ENCODE results near the gene USP34. TPM values are rescaled to one million over a fixed set of nuclear protein-coding genes. Genes with fewer than 3 reads are reported as not detected.

Gene USP34
- total and polyA plus RNA-seq, 3 experiments from 2014 or later: 24.1 to 74.1 (median 71.9) TPM

- Mint-ChIP-seq H3K36me3 (peaks cover 6 to 72% (median 27%) of the 10 kb centered on the region in 3 donors), H3K27ac (peak overlapping the region in 5 of 8 donors; percentile 24 to 70 (median 44)), H3K4me3 (no peak overlapping the region), H3K27me3 (no peaks in the 10 kb centered on the region), H3K4me1 (peaks cover 3 to 12% (median 6%) of the 10 kb centered on the region in 3 donors), H3K9me3 (no peaks in the 10 kb centered on the region)
- no peak overlapping the region for H3K27ac ChIP-seq (ENCODE audit: low read depth, low read length)
- DNase-seq: no peak
- ChIA-PET CTCF (interaction anchor here (0.7 kb wide), 1 partner anchor 52 kb away, joined by 3 read pairs; no protein-coding TSS in a partner anchor), POLR2A (no interaction called here)
- peaks cover 20% of the 10 kb centered on the region for H3K36me3 ChIP-seq (ENCODE audit: insufficient read depth, low read length)
- H3K27me3 ChIP-seq (ENCODE audit: insufficient read depth, low read length, poor library complexity, severe bottlenecking): no peaks in the 10 kb centered on the region
- H3K4me3 ChIP-seq (ENCODE audit: low read length): no peak overlapping the region
- H3K4me1 ChIP-seq (ENCODE audit: insufficient read depth, low read length): no peaks in the 10 kb centered on the region
- no peaks in the 10 kb centered on the region for H3K9me3 ChIP-seq (ENCODE audit: low read length)
These were observed 223.6 kb downstream of the USP34 start for GRCh38 chr2:61247204-61247812.

GRCh38 chr2:61244694-61245093 is 226.2 kb downstream of the USP34 start:
- peaks cover 16 to 72% (median 28%) of the 10 kb centered on the region in 3 donors for H3K36me3 Mint-ChIP-seq
- H3K4me3 ChIP-seq (ENCODE audit: low read length): no peak overlapping the region
- H3K4me1 Mint-ChIP-seq: peaks cover 6 to 19% (median 7%) of the 10 kb centered on the region in 3 donors
- H3K36me3 ChIP-seq (ENCODE audit: insufficient read depth, low read length): peaks cover 32% of the 10 kb centered on the region
- H3K27me3 Mint-ChIP-seq: no peaks in the 10 kb centered on the region
- ChIA-PET CTCF (no interaction called here), POLR2A (interaction anchor here (0.7 kb wide), 1 partner anchor 67 kb away, joined by 7 read pairs; no protein-coding TSS in a partner anchor)
- peak overlapping the region in 1 of 8 donors; percentile 47 for H3K27ac Mint-ChIP-seq
- H3K9me3 ChIP-seq (ENCODE audit: low read length): no peaks in the 10 kb centered on the region
- no peaks in the 10 kb centered on the region for H3K27me3 ChIP-seq (ENCODE audit: insufficient read depth, low read length, poor library complexity, severe bottlenecking)
- no peaks in the 10 kb centered on the region for H3K9me3 Mint-ChIP-seq
- no peak for DNase-seq
- no peak overlapping the region for H3K27ac ChIP-seq (ENCODE audit: low read depth, low read length)
- no peaks in the 10 kb centered on the region for H3K4me1 ChIP-seq (ENCODE audit: insufficient read depth, low read length)
- no peak overlapping the region for H3K4me3 Mint-ChIP-seq

- no peak overlapping the region for H3K27ac ChIP-seq (ENCODE audit: low read depth, low read length)
- Mint-ChIP-seq H3K27ac (peak overlapping the region in 3 of 8 donors; percentile 9 to 42 (median 20)), H3K4me1 (peaks cover 15 to 32% (median 22%) of the 10 kb centered on the region in 3 donors), H3K9me3 (no peaks in the 10 kb centered on the region), H3K36me3 (peaks cover 16 to 58% (median 22%) of the 10 kb centered on the region in 3 donors), H3K4me3 (no peak overlapping the region), H3K27me3 (no peaks in the 10 kb centered on the region)
- CTCF ChIA-PET: no interaction called here
- peaks cover 11% of the 10 kb centered on the region for H3K4me1 ChIP-seq (ENCODE audit: insufficient read depth, low read length)
- POLR2A ChIA-PET: no interaction called here
- H3K9me3 ChIP-seq (ENCODE audit: low read length): no peaks in the 10 kb centered on the region
- H3K36me3 ChIP-seq (ENCODE audit: insufficient read depth, low read length): peaks cover 25% of the 10 kb centered on the region
- no peak overlapping the region for H3K4me3 ChIP-seq (ENCODE audit: low read length)
- no peaks in the 10 kb centered on the region for H3K27me3 ChIP-seq (ENCODE audit: insufficient read depth, low read length, poor library complexity, severe bottlenecking)
- no peak for DNase-seq
These were observed 229.6 kb downstream of the USP34 start for GRCh38 chr2:61241266-61241665.

- H3K9me3 ChIP-seq (ENCODE audit: low read length): no peaks in the 10 kb centered on the region
- ChIA-PET POLR2A (interaction anchor here (0.6 kb wide), 2 partner anchors 60 to 84 kb away, joined by 3 read pairs; no protein-coding TSS in a partner anchor), CTCF (no interaction called here)
- DNase-seq: no peak
- Mint-ChIP-seq H3K27me3 (no peaks in the 10 kb centered on the region), H3K4me1 (peaks cover 15 to 31% (median 22%) of the 10 kb centered on the region in 3 donors), H3K4me3 (peak overlapping the region in 2 of 7 donors; percentile 8 to 37), H3K9me3 (no peaks in the 10 kb centered on the region), H3K36me3 (peaks cover 10 to 52% (median 20%) of the 10 kb centered on the region in 3 donors), H3K27ac (peak overlapping the region in 7 of 8 donors; percentile 28 to 94 (median 87))
- no peaks in the 10 kb centered on the region for H3K27me3 ChIP-seq (ENCODE audit: insufficient read depth, low read length, poor library complexity, severe bottlenecking)
- H3K4me3 ChIP-seq (ENCODE audit: low read length): no peak overlapping the region
- H3K4me1 ChIP-seq (ENCODE audit: insufficient read depth, low read length): peaks cover 11% of the 10 kb centered on the region
- no peak overlapping the region for H3K27ac ChIP-seq (ENCODE audit: low read depth, low read length)
- H3K36me3 ChIP-seq (ENCODE audit: insufficient read depth, low read length): peaks cover 12% of the 10 kb centered on the region
These were observed 232.5 kb downstream of the USP34 start for GRCh38 chr2:61238219-61239012.

- ChIA-PET CTCF (no interaction called here), POLR2A (no interaction called here)
- Mint-ChIP-seq H3K9me3 (no peaks in the 10 kb centered on the region), H3K27ac (peak overlapping the region in 1 of 8 donors; percentile 4), H3K27me3 (no peaks in the 10 kb centered on the region), H3K4me1 (peaks cover 12 to 21% (median 15%) of the 10 kb centered on the region in 3 donors), H3K36me3 (peaks cover 2 to 57% (median 14%) of the 10 kb centered on the region in 3 donors), H3K4me3 (no peak overlapping the region)
- H3K27ac ChIP-seq (ENCODE audit: low read depth, low read length): no peak overlapping the region
- H3K36me3 ChIP-seq (ENCODE audit: insufficient read depth, low read length): peaks cover 7% of the 10 kb centered on the region
- no peaks in the 10 kb centered on the region for H3K9me3 ChIP-seq (ENCODE audit: low read length)
- no peak overlapping the region for H3K4me3 ChIP-seq (ENCODE audit: low read length)
- no peaks in the 10 kb centered on the region for H3K27me3 ChIP-seq (ENCODE audit: insufficient read depth, low read length, poor library complexity, severe bottlenecking)
- peaks cover 11% of the 10 kb centered on the region for H3K4me1 ChIP-seq (ENCODE audit: insufficient read depth, low read length)
- no peak for DNase-seq
These were observed 235.2 kb downstream of the USP34 start for GRCh38 chr2:61235716-61236115.

- Histone ChIP-seq H3K27me3 (ENCODE audit: insufficient read depth, low read length, poor library complexity, severe bottlenecking) (no peaks in the 10 kb centered on the region), H3K9me3 (ENCODE audit: low read length) (no peaks in the 10 kb centered on the region), H3K27ac (ENCODE audit: low read depth, low read length) (no peak overlapping the region), H3K4me3 (ENCODE audit: low read length) (no peak overlapping the region), H3K36me3 (ENCODE audit: insufficient read depth, low read length) (peaks cover 14% of the 10 kb centered on the region), H3K4me1 (ENCODE audit: insufficient read depth, low read length) (peaks cover 3% of the 10 kb centered on the region)
- H3K27ac Mint-ChIP-seq: peak overlapping the region in 1 of 8 donors; percentile 15
- CTCF ChIA-PET: no interaction called here
- no peak for DNase-seq
- H3K36me3 Mint-ChIP-seq: peaks cover 4 to 70% (median 16%) of the 10 kb centered on the region in 3 donors
- no peaks in the 10 kb centered on the region for H3K27me3 Mint-ChIP-seq
- H3K4me3 Mint-ChIP-seq: no peak overlapping the region
- H3K9me3 Mint-ChIP-seq: no peaks in the 10 kb centered on the region
- peaks cover 4 to 10% (median 5%) of the 10 kb centered on the region in 3 donors for H3K4me1 Mint-ChIP-seq
- POLR2A ChIA-PET: no interaction called here
These were observed 237.3 kb downstream of the USP34 start for GRCh38 chr2:61233581-61233980.

- H3K4me3 ChIP-seq (ENCODE audit: low read length): no peak overlapping the region
- no peak for DNase-seq
- H3K9me3 ChIP-seq (ENCODE audit: low read length): no peaks in the 10 kb centered on the region
- H3K36me3 ChIP-seq (ENCODE audit: insufficient read depth, low read length): peaks cover 38% of the 10 kb centered on the region
- Mint-ChIP-seq H3K27me3 (no peaks in the 10 kb centered on the region), H3K27ac (peak overlapping the region in 1 of 8 donors; percentile 80), H3K4me3 (no peak overlapping the region), H3K4me1 (peaks cover 0 to 4% (median 0%) of the 10 kb centered on the region in 3 donors), H3K36me3 (peaks cover 4 to 85% (median 25%) of the 10 kb centered on the region in 3 donors), H3K9me3 (no peaks in the 10 kb centered on the region)
- no peaks in the 10 kb centered on the region for H3K27me3 ChIP-seq (ENCODE audit: insufficient read depth, low read length, poor library complexity, severe bottlenecking)
- H3K27ac ChIP-seq (ENCODE audit: low read depth, low read length): no peak overlapping the region
- H3K4me1 ChIP-seq (ENCODE audit: insufficient read depth, low read length): no peaks in the 10 kb centered on the region
- ChIA-PET POLR2A (interaction anchor here (0.5 kb wide), 1 partner anchor 12 kb away, joined by 4 read pairs; no protein-coding TSS in a partner anchor), CTCF (no interaction called here)
These were observed 241.0 kb downstream of the USP34 start for GRCh38 chr2:61229936-61230335.

GRCh38 chr2:61222567-61222966 is 248.3 kb downstream of the USP34 start:
- CTCF ChIA-PET: no interaction called here
- no peaks in the 10 kb centered on the region for H3K9me3 ChIP-seq (ENCODE audit: low read length)
- POLR2A ChIA-PET: no interaction called here
- no peak overlapping the region for H3K4me3 Mint-ChIP-seq
- H3K4me1 ChIP-seq (ENCODE audit: insufficient read depth, low read length): no peaks in the 10 kb centered on the region
- H3K9me3 Mint-ChIP-seq: no peaks in the 10 kb centered on the region
- no peak overlapping the region for H3K4me3 ChIP-seq (ENCODE audit: low read length)
- no peaks in the 10 kb centered on the region for H3K27me3 Mint-ChIP-seq
- H3K27ac ChIP-seq (ENCODE audit: low read depth, low read length): no peak overlapping the region
- peaks cover 28% of the 10 kb centered on the region for H3K36me3 ChIP-seq (ENCODE audit: insufficient read depth, low read length)
- no peaks in the 10 kb centered on the region for H3K4me1 Mint-ChIP-seq
- peak overlapping the region in 1 of 8 donors; percentile 36 for H3K27ac Mint-ChIP-seq
- no peak for DNase-seq
- peaks cover 17 to 81% (median 30%) of the 10 kb centered on the region in 3 donors for H3K36me3 Mint-ChIP-seq
- no peaks in the 10 kb centered on the region for H3K27me3 ChIP-seq (ENCODE audit: insufficient read depth, low read length, poor library complexity, severe bottlenecking)

Measured in CD8-positive, alpha-beta memory T cell (primary cell).